ENCODE results near the gene SMIM33.
"Not testable (repeated sequence)": the region's sequence is repeated elsewhere in the genome, so short reads cannot be mapped to it uniquely, and the experiment has no call there.

SMIM33 gene

DNA sequence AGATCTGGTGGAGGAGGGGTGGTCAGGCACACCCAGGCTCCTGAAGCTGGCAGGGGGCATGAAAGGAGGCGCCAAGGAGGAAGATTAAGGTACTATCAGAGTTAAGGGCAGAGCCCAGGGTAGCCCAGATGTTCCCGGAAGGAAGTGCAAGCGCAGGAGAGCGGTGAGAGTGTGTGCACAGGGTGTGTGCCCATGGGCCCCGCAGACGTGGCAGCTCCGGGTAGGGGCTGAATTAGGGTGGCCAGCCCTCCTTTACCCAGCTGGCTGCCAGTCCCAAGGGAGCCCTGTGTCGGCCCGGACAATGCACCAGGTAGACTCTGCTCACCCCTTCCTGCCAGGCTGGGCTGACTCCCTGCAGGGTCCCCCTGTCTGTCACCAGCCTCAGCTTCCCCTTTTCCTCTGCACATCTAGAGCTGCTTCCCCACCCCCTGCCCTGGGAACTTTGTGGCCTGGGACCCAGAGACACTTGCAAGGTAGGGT is at the start of gene SMIM33:
TSS of gene SMIM33 (plus strand) at position 184 of the 480 bp plus-strand sequence. CDS start at position 302, 118 bp downstream.
- DNase-seq: no peak

DNA sequence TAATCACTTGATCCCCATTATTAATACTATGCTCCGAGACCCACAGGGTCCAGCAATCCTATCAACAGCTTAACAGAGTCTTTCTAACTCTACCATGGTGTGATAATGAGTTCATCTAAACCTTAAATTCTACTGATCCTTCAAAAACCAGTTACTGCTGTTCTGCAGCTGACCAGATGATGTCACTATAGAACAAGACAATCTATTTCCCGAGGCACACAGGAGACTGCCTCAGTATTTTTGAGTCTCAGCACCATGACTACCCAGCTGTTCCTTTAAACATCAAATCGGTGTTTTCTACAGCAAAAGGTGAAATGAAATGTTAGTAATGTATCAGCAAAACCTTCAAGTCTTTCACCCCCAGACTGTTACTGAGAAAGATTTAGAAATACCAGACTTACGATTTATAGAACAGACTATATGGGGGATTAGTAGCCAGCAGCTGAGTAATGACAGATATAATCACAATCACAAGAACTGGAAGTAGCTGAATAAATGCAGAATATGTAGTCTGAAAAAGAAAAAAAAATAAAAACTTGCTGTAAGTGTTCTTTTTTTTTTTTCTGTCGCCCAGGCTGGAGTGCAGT is 48.4 kb upstream of the SMIM33 start:
- peak; percentile 76 for DNase-seq

- no peak for DNase-seq
These were observed 45.3 kb upstream of the SMIM33 start for GRCh38 chr5:139425497-139425896.

DNA sequence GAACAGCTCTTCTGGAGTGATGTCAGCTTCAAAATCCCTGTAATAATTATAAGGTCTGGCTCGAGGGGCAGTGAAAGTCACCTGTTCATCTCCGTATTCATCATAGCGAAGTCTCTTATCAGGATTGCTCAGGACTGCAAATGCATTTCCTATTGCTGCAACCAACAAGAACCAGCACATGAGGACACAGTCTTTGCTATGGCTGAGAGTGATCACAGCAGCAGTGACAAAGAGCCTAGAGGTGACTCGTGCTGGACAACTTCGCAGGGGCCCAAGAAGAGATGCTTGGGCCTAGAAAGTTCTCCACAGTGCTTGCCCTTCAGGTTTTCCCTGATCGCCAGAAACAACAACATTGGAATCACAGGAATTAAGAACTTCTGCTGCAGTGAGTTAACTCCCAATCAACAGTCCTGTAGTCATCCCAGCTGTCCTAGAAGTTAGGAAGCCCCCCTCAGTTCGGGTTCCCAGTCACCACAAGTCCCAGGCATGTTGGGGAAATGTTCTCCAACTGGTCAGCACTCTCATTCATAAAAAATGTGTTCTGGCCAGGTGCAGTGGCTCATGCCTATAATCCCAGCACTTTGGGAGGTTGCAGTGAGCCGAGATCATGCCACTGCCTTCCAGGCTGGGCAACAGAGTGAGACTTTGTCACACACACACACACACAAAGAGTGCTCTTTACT is 44.5 kb upstream of the SMIM33 start:
- DNase-seq: no peak

- DNase-seq: no peak
These were observed 40.8 kb upstream of the SMIM33 start for GRCh38 chr5:139430015-139430414.

GRCh38 chr5:139431706-139432105 is 39.1 kb upstream of the SMIM33 start:
- DNase-seq: no peak

DNA sequence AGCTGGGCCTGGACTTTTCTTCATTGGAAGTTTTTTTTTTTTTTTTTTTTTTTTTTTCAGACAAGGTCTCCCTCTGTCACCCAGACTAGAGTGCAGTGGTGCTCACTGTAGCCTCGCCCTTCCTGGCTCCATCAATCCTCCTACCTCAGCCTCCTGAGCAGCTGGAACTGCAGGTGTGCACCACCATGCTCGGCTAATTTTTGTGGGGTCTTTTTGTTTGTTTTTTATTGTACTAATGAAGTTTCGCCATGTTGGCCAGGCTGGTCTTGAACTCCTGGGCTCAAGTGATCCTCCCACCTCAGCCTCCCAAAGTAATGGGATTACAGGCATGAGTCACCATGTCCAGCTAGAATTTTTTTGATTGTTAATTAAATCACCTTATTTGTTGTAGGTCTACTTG is 35.1 kb upstream of the SMIM33 start:
- DNase-seq: no peak

GRCh38 chr5:139438707-139439012 is 32.1 kb upstream of the SMIM33 start:
- DNase-seq: no peak

- DNase-seq: peak; percentile 93
These were observed 31.5 kb upstream of the SMIM33 start, which contains the start of gene DNAJC18 for GRCh38 chr5:139439013-139439903. Gene DNAJC18 (minus strand): TSS chr5:139439525. CDS start chr5:139439445, 80 bp downstream.

GRCh38 chr5:139440416-139440815 is 30.4 kb upstream of the SMIM33 start:
- DNase-seq: not testable (repeated sequence)

DNA sequence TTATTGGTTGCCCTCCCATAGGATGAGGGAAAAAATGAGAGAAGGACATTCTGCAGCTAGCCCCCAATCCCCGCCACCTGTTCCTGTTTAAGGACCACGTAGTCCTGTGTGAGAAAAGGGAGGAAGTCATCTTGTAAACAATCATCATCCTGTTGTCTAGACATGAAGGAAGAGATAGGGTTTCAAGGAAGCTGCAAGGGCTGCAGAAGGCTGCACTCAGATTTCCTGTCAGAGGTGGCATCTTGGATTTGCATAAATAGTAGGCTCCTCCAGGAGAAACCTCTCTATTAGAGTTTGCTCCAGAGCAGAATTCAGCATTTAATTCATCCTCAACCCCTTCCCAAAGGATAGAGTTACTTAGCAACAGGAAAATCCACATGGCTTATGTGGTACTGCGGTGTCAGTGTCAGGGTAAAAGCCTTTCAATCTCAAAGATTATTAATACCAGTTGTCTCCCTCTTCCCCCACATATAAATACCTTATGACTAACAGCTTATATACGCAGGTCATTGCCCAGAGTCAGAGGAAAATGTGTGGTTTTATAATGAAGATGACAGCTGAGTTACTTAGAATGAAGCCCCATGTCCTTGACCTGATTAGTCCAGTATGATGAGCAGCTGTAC is 26.9 kb upstream of the SMIM33 start:
- DNase-seq: peak; percentile 8

GRCh38 chr5:139445325-139446170 is 25.3 kb upstream of the SMIM33 start:
- no peak for DNase-seq

DNA sequence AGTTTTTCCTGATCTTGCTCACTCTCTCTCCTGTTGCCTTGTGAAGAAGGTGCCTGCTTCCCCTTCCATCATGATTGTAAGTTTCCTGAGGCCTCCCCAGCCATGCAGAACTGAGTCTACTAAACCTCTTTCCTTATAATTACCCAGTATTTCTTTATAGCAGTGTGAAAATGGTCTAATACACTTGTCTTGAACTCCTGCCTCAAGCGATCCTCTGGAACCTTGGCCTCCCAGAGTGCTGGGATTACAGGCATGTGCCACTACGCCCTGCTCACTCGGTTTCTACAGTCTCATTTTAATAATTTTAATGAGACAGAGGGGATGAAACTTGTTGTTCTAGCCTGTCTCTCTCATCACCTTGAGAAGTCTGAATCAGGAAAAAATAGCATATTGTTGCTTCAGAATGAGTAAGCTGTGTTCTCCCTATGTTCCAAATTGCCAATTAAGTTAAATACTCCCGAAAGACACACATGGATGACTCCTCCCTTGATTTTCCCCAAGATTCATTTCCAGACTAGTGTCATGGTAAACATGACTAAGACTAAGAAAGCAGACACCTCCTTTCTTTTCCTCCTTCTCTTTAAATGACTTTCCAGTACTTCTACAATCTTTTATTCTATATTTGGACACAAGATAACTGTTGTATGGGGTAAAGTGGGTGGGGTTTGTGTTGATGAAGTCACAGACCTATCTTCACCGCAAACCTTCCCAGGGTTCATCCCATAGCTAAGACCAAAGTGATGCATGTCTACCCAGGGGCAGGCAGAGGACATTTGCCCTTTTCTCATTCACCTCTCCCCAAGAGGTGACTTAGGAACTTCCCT is 23.6 kb upstream of the SMIM33 start:
- DNase-seq: no peak

- DNase-seq: no peak
These were observed 19.6 kb upstream of the SMIM33 start for GRCh38 chr5:139451176-139451575.

DNA sequence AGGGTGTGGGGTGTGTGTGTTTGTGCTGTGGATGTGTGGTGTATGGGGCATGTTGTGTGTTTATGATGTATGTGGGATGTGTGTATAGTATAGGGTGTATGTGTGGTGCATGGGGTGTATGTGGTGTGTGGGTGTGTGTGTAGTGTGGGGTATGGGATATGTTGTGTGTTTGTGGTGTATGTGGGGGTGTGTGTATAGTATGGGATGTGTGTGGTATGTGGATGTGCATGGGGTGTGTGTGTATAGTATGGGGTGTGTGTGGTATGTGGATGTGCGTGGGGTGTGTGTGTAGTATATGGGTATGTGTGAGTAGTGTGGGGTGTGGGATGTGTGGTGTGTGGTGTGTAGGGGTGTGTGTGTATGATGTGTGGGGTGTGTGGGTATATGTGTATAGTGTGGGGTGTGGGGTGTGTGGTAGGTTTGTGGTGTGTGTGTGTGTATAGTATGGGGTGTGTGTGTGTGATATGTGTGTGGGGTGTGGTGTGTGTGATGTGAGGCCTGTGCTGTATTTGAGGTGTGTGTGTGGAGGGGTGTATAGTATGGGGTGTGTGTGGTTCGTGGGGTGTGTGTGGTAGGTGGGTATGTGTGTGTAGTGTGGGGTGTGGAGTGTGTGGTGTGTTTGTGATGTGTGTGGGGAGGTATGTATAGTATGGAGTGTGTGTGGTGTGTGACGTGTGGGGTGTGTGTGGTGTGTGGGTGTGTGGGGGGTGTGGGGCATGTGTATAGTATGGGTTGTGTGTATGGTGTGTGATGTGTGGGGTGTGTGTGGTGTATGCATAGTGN is 18.7 kb upstream of the SMIM33 start:
- DNase-seq: no peak

GRCh38 chr5:139453683-139454567 is 16.9 kb upstream of the SMIM33 start:
- DNase-seq: no peak

DNA sequence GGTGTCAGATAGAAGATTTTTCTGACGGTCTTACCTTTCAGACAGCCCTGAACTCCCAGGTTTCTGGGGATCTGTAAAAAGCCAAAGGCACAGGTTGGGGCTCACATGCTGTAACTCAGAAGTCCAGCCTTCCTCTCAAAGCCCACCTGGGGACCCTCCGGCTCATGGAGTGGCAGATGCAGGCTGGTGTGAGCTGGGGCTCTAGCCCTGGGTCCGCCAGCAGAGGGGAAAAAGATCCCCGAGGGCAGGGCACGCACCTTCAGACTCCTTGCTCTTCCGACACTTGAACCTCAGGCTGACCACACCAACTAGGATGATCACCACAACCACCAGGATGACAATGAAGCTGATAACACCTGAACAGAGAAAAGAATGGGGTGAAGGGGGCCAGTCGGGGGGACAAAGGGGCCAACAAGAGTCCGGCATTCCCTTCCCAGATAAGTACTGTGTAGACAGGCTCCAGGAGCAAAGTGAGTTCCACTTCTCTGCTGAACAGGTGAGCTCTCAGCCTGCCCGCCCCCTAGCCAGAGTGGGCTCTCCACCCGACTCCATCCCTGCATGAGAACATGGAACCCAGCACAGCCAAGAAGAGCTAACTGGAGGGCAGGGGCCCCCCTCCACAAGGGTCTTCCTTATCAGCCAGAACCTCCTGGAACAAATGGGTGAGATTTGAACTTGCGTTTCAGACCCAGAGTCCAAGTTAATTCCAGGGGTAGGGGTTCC is 16.1 kb upstream of the SMIM33 start:
- no peak for DNase-seq

- no peak for DNase-seq
These were observed 14.0 kb upstream of the SMIM33 start for GRCh38 chr5:139456776-139457175.

- DNase-seq: no peak
These were observed 13.6 kb upstream of the SMIM33 start for GRCh38 chr5:139457241-139457640.

Measured in midbrain (tissue), 1 donor.